Measurements from ENCODE around the gene UAP1L1.

DNA sequence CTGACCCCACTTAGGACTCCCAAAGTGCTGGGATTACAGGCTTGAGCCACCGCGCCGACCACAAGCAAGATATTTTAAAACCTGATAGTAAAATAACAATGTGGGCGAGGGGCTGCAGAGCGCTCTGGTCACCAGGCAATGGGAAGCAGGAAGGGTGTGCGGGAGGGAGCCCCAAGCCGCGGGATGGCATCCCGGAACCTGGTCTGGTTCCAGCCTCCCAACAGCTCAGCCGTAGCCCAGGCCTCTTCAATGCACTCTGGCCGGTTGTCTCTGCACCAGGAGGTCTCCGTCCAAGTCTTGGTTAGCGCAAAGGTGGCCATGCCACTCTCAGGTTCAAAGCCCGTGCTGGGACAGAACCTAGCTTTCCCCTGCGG is 694 bp upstream of the UAP1L1 start:
- TF ChIP-seq, protein P1, sequence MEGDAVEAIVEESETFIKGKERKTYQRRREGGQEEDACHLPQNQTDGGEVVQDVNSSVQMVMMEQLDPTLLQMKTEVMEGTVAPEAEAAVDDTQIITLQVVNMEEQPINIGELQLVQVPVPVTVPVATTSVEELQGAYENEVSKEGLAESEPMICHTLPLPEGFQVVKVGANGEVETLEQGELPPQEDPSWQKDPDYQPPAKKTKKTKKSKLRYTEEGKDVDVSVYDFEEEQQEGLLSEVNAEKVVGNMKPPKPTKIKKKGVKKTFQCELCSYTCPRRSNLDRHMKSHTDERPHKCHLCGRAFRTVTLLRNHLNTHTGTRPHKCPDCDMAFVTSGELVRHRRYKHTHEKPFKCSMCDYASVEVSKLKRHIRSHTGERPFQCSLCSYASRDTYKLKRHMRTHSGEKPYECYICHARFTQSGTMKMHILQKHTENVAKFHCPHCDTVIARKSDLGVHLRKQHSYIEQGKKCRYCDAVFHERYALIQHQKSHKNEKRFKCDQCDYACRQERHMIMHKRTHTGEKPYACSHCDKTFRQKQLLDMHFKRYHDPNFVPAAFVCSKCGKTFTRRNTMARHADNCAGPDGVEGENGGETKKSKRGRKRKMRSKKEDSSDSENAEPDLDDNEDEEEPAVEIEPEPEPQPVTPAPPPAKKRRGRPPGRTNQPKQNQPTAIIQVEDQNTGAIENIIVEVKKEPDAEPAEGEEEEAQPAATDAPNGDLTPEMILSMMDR (IDR thresholded peaks at IDR 0.05; ENCODE audit: poor library complexity): no peak
- TF ChIP-seq EZH2 (IDR thresholded peaks at IDR 0.05; ENCODE audit: borderline replicate concordance): no peak
- TF ChIP-seq EZH2phosphoT487 (IDR thresholded peaks at IDR 0.05; ENCODE audit: low read depth, severe bottlenecking, unreplicated experiment): no peak

Measured in hepatocyte (in vitro differentiated cells).